Bronchial epithelial cell (primary cell): ENCODE measurements around the gene EPYC. TPM values are rescaled to one million over a fixed set of nuclear protein-coding genes. Genes with fewer than 3 reads are reported as not detected.

Source experiments
- DNase-seq: peaks from one replicate; pipeline ENCODE4 v3.0.0-alpha.2; 2010; ENCODE audit warnings: low read depth
- FAIRE-seq: peaks from 2 replicates; lab custom pipeline; 2011; peaks lifted over from hg19 to GRCh38; lab: Jason Lieb, UNC
- H3K27me3 ChIP-seq: 2 replicates; pipeline ENCODE4 v1.5.1; 2011; ENCODE audit warnings: low read length; ENCODE audit not compliant: control insufficient read depth, insufficient read depth
- H3K36me3 ChIP-seq: 2 replicates; pipeline ENCODE4 v1.5.1; 2011; ENCODE audit warnings: low read length; ENCODE audit not compliant: control insufficient read depth, insufficient read depth
- H3K4me3 ChIP-seq: 2 replicates; pipeline ENCODE4 v1.5.1; 2011; ENCODE audit warnings: mild to moderate bottlenecking, low read depth, low read length, control low read depth
- total RNA-seq: library from RNA; depleted of rRNA; stranded (reverse); fragments of >200 nt; gene quantifications from 2 replicates; pipeline ENCODE4 v1.2.1, GENCODE V29; 2014
- TF ChIP-seq, protein P1 (sequence below): IDR thresholded peaks from 2 replicates; pipeline ENCODE4 v1.5.1; 2011; ENCODE audit warnings: mild to moderate bottlenecking, moderate library complexity, low read length, control low read depth, inconsistent platforms; ENCODE audit not compliant: insufficient read depth, severe bottlenecking

EPYC gene
- not detected in 2 replicates for total RNA-seq

DNA sequence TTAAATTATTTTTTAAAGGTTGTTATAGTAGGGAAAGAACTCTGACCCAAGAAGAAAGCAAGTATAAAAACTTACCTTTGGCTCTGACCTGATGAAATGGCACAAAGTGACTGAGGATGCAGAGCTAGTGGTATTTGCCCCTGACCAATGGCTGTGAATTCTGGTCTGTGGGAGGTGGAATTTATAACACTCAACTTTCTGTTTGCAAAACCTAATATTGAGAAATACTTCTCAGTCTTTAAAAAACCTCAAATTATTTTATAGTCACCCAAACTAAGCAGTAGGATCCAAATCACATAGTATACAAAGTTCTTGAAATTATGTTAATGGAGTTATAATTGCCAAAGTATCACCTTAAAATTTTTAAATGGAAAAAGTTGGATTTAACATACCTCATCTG lies at the start of gene EPYC:
TSS of gene EPYC (minus strand) at position 101 of the 400 bp plus-strand sequence. CDS start 2,407 bp downstream, outside the sequence.
- Histone ChIP-seq H3K4me3 (no peak within 1 kb of the TSS), H3K27me3 (peaks cover 2% of the 10 kb centered on the region), H3K36me3 (no peaks in the 10 kb centered on the region)
- TF ChIP-seq, protein P1, sequence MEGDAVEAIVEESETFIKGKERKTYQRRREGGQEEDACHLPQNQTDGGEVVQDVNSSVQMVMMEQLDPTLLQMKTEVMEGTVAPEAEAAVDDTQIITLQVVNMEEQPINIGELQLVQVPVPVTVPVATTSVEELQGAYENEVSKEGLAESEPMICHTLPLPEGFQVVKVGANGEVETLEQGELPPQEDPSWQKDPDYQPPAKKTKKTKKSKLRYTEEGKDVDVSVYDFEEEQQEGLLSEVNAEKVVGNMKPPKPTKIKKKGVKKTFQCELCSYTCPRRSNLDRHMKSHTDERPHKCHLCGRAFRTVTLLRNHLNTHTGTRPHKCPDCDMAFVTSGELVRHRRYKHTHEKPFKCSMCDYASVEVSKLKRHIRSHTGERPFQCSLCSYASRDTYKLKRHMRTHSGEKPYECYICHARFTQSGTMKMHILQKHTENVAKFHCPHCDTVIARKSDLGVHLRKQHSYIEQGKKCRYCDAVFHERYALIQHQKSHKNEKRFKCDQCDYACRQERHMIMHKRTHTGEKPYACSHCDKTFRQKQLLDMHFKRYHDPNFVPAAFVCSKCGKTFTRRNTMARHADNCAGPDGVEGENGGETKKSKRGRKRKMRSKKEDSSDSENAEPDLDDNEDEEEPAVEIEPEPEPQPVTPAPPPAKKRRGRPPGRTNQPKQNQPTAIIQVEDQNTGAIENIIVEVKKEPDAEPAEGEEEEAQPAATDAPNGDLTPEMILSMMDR = no peak
- DNase-seq (no peak), FAIRE-seq (no peak)

DNA sequence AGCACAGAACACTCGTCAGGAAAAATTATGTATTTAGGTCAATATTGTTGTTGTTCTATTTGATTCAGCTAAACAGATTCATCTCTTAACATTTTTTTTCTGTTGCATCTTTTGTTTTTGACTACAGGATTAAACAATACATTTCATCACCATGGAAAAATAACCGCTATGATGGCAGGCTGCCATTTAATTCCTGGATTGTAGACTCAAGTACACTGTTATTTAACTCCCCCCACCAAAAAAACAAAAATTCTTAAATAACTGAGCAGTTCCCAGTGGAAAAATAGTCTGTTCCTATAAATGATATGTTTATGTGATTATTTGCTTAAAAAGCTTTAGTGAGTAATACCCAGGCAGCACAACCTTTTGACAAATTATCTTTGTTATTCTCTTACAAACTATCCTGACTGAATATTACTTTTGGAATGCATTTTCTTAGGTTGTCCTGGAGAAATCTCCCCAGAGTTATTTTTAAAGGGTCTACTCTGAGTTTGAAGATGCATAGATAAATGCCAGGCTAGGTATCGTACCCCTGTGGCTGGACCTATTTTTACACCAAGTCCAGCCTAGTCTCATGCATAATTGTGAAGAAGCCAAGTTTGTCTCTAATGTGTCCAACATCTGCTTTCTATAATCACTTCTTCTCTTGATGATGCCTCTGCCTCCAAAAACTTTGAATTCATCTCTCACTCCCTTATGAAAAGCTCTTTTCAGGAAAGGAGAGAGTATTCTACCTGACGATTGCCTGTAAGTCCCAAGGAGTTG lies 49.4 kb upstream of the EPYC start:
- H3K27me3 ChIP-seq = no peaks in the 10 kb centered on the region
- H3K4me3 ChIP-seq = no peak overlapping the region
- peak; percentile 53 for DNase-seq
- TF ChIP-seq, protein P1 = no peak
- no peaks in the 10 kb centered on the region for H3K36me3 ChIP-seq
- FAIRE-seq = no peak

DNA sequence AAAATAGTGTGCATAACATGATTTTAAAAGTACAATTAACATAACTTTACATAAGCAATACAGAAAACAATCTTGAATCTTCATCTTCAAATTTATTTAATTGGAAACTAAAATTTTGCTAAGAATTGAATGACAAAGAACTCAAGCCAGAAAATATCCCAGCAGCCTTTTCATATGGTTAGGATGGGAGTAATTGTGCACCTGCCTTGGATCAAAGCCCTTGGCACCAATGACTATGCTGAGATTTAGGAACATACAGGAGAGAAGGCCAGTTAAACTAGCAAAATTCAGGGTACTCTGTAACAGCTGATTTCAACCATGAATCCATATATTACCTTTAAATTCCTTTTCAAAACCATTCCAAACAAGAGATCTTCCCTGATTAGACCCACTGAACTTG lies 47.3 kb upstream of the EPYC start:
- no peak overlapping the region for H3K4me3 ChIP-seq
- no peaks in the 10 kb centered on the region for H3K36me3 ChIP-seq
- no peaks in the 10 kb centered on the region for H3K27me3 ChIP-seq
- FAIRE-seq (no peak), DNase-seq (no peak)
- TF ChIP-seq, protein P1 = no peak

- no peak for FAIRE-seq
- H3K27me3 ChIP-seq = peaks cover 2% of the 10 kb centered on the region
- TF ChIP-seq, protein P1 = no peak
- no peaks in the 10 kb centered on the region for H3K36me3 ChIP-seq
- H3K4me3 ChIP-seq = no peak overlapping the region
- no peak for DNase-seq
Observed at GRCh38 chr12:91044586-91044985, 39.8 kb upstream of the EPYC start.

DNA sequence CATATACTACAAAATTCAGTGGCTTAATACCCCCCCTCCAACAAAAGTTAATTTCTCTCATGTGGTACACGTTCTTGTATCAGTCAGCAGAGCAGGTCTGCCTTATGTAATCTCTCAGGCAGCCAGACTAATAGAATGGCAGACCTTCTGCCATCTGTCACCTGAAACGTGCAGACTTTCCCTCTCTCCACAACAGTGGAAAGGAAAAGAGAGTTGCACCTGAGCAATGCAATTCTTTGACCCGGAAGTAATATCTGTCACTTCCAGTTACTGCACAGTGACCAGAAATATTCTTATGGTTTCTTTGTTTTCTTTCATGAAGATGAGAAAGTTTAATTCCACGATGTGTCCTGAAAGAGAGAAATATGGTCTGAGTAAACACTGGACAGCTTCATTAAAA lies 38.6 kb upstream of the EPYC start:
- FAIRE-seq = no peak

More for the DNA sequence above, 38.6 kb upstream of the EPYC start:
- Histone ChIP-seq H3K4me3 (no peak overlapping the region), H3K27me3 (peaks cover 2% of the 10 kb centered on the region), H3K36me3 (no peaks in the 10 kb centered on the region)
- TF ChIP-seq, protein P1 = no peak
- DNase-seq = no peak
